ENCODE results near the gene CASKIN2. TPM values are rescaled to one million over a fixed set of nuclear protein-coding genes. Genes with fewer than 3 reads are reported as not detected.

CASKIN2 gene
- total and polyA plus RNA-seq, 5 donors, result 25.9 to 50.4 (median 43.4) TPM

DNA sequence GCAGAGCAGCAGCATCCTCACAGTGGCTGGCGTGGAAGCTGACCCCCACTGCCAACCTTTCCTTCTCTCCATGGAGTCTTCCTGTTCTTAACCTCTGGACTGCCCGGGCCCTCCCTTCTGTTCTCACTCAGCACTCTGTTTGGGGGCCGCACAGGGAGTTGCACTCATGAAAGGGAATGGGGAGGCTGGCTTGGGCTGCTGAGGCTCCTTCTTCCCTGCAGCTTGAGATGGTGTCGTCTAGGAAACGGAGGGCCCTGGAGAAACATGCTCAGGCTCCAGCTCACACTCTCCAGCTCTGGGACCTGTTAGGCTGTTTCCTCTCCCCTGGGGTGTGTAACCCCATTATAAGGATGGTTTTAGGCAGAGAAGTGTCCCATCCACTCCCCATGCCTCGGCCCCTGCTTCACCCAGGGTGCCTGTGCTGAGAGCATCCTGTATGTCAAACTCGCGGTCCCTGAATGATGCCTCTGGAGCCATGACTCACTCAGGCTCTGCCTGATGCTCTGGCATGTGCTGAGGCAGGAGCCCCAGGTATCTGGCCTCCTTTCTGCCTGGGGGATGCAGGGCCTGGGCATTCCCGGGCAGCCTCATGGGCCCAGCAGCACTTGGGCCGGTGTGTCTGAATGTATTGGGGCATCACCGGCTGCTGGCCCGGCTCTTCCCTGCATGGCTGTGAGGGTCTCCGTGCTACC lies 40.0 kb downstream of the CASKIN2 start:
- whole genome bisulfite sequencing, result 38% methylated on average over 13 of the region's 13 CpGs
- H3K4me1 ChIP-seq (ENCODE audit: control insufficient read depth, insufficient read depth, low read length), result peaks cover 16% of the 10 kb centered on the region

DNA sequence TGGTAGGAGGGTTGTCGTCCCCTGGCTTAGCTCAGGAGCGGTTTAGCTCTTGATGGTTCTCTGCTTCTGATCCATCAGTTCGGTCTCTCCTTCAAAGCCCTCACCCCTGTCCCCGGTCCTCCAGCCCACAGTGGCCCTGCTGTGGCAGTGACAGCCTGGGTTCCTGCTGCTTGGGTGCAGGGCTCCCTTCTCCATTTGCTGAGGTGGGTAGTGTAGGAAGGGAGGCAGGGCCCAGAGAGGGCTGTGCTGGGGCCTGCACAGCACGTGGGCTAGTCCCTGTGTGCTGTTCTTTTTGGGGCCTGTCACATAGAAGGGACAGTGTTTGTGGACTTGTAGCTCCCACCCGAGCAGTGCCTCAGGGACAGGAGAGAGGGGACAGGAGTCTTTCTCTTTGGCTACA lies 40.6 kb downstream of the CASKIN2 start:
- no peaks in the 10 kb centered on the region for H3K27me3 ChIP-seq (ENCODE audit: control insufficient read depth, insufficient read depth)
- peak overlapping the region; percentile 5 for H3K27ac ChIP-seq (ENCODE audit: low read length)
- peaks cover 16% of the 10 kb centered on the region for H3K4me1 ChIP-seq (ENCODE audit: control insufficient read depth, insufficient read depth, low read length)
- 76% methylated on average over 6 of the region's 6 CpGs for WGBS
- no peak for DNase-seq
- no peak overlapping the region for H3K4me3 ChIP-seq (ENCODE audit: low read length)
- intact Hi-C loops (cut with DNase I), result no loop called here
- no peak for ATAC-seq
- no peaks in the 10 kb centered on the region for H3K9me3 ChIP-seq (ENCODE audit: control insufficient read depth, low read length)

More for the DNA sequence above, 40.0 kb downstream of the CASKIN2 start:
- intact Hi-C loops (cut with DNase I), result no loop called here
- no peak overlapping the region for H3K4me3 ChIP-seq (ENCODE audit: low read length)
- H3K27ac ChIP-seq (ENCODE audit: low read length), result peak overlapping the region; percentile 63
- no peaks in the 10 kb centered on the region for H3K9me3 ChIP-seq (ENCODE audit: control insufficient read depth, low read length)
- peak; percentile 17 to 23 for ATAC-seq
- DNase-seq, result peak in 1 of 3 donors; percentile 58
- H3K27me3 ChIP-seq (ENCODE audit: control insufficient read depth, insufficient read depth), result no peaks in the 10 kb centered on the region

DNA sequence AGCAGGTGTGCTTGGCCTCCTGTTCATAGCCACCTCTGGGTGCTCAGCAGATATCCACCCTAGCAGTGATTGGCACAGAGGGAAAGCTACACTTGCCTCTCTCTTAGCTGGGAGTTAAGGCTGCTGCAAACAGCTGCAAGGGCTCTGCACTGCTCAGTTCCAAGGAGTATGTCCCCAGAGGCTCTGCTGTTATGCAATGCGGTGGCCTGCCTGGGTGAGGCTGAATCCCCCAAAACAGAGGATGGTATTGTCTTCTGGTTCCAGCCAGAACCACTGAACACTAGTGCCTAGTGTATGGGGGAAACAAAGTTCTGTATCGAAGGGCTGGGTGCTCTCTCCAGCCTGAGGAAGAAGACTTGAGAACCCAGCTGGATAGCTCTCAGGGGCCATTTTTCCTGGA lies 42.1 kb downstream of the CASKIN2 start:
- DNase-seq, result peak; percentile 69 to 76 (median 73)
- peak; percentile 64 to 65 for ATAC-seq
- Histone ChIP-seq H3K4me1 (ENCODE audit: control insufficient read depth, insufficient read depth, low read length) (peaks cover 20% of the 10 kb centered on the region), H3K9me3 (ENCODE audit: control insufficient read depth, low read length) (no peaks in the 10 kb centered on the region), H3K27ac (ENCODE audit: low read length) (peak overlapping the region; percentile 63), H3K4me3 (ENCODE audit: low read length) (no peak overlapping the region), H3K27me3 (ENCODE audit: control insufficient read depth, insufficient read depth) (no peaks in the 10 kb centered on the region)
- intact Hi-C loops (cut with DNase I), result no loop called here
- WGBS, result 74% methylated on average over 2 of the region's 2 CpGs

DNA sequence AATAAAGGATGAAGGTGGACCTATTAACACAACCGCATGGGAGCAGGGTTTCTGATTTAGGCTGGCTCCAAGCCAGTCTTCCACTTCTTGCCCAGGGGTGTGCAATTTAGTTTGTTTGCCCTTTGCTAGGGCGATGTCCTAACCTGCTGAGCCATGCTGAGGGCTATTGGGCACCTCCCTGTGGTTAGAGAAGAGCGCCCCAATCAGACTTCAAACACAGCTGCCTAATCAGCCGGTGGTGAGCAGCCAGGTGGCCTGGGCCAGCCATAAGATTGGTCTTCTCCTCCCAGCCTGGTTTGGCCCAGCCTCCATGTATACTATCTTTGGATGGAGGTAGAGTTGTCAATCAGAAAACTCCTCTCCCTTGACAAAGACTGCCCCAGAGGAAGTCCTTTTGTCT lies 43.2 kb downstream of the CASKIN2 start:
- Histone ChIP-seq H3K4me1 (ENCODE audit: control insufficient read depth, insufficient read depth, low read length) (peaks cover 19% of the 10 kb centered on the region), H3K27me3 (ENCODE audit: control insufficient read depth, insufficient read depth) (no peaks in the 10 kb centered on the region), H3K9me3 (ENCODE audit: control insufficient read depth, low read length) (no peaks in the 10 kb centered on the region), H3K4me3 (ENCODE audit: low read length) (no peak overlapping the region), H3K27ac (ENCODE audit: low read length) (no peak overlapping the region)
- intact Hi-C loops (cut with DNase I), result no loop called here
- 66% methylated on average over 4 of the region's 4 CpGs for WGBS
- DNase-seq, result no peak
- no peak for ATAC-seq

DNA sequence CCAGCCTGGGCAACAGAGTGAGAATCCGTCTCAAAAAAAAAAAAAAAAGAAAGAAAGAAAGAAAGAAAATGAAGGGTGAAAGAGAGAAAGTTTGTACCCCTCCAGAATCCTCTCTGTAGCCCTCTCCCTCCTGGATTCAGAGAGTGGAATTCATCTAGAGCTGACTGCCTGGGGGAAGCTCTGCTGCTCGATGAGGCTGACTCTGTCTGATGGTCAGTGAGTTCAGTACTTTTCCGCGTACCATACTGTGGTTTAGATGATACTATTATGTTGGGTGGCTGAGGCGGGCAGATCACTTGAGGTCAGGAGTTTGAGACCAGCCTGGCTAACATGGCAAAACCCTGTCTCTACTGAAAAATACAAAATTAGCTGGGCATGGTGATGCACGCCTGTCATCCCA lies 44.1 kb downstream of the CASKIN2 start:
- ATAC-seq, result no peak
- no peaks in the 10 kb centered on the region for H3K9me3 ChIP-seq (ENCODE audit: control insufficient read depth, low read length)
- no peak overlapping the region for H3K27ac ChIP-seq (ENCODE audit: low read length)
- no peak overlapping the region for H3K4me3 ChIP-seq (ENCODE audit: low read length)
- WGBS, result 87% methylated on average over 6 of the region's 6 CpGs
- peaks cover 14% of the 10 kb centered on the region for H3K4me1 ChIP-seq (ENCODE audit: control insufficient read depth, insufficient read depth, low read length)
- no peaks in the 10 kb centered on the region for H3K27me3 ChIP-seq (ENCODE audit: control insufficient read depth, insufficient read depth)
- no peak for DNase-seq
- intact Hi-C loops (cut with DNase I), result no loop called here

DNA sequence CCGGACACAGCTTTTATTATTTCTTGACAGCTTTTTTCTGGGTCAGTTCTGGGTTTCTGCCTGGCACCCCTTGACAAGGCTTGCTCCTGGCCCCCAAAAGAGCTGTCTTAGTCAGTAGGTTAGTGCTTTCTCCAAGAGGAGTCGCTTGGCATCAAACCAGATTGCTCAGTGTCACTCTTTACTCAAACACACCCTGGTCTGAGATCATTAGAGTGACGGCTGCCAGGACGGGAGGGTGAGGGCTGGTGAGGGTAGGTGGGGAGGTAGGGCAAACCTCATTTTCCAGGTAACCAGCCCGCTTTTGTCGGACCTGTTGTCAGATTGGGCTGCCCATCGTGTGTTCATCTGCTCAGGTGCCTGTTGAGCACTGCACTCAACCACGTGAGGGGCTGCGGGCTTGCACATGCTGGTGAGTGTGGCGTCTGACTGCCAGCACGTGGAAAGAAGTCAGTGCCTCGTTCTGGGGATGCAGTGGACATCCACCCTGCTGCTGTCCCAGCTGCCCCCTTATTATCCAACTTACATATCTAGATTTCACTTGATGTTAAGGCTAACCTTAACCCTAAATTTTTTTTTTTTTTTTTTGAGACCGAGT lies 46.5 kb downstream of the CASKIN2 start:
- Histone ChIP-seq H3K27me3 (ENCODE audit: control insufficient read depth, insufficient read depth) (no peaks in the 10 kb centered on the region), H3K27ac (ENCODE audit: low read length) (peak overlapping the region; percentile 66), H3K9me3 (ENCODE audit: control insufficient read depth, low read length) (no peaks in the 10 kb centered on the region), H3K4me1 (ENCODE audit: control insufficient read depth, insufficient read depth, low read length) (peaks cover 9% of the 10 kb centered on the region), H3K4me3 (ENCODE audit: low read length) (no peak overlapping the region)
- no peak for DNase-seq
- 78% methylated on average over 13 of the region's 13 CpGs for WGBS
- peak; percentile 24 to 42 for ATAC-seq
- intact Hi-C loops (cut with DNase I), result no loop called here

DNA sequence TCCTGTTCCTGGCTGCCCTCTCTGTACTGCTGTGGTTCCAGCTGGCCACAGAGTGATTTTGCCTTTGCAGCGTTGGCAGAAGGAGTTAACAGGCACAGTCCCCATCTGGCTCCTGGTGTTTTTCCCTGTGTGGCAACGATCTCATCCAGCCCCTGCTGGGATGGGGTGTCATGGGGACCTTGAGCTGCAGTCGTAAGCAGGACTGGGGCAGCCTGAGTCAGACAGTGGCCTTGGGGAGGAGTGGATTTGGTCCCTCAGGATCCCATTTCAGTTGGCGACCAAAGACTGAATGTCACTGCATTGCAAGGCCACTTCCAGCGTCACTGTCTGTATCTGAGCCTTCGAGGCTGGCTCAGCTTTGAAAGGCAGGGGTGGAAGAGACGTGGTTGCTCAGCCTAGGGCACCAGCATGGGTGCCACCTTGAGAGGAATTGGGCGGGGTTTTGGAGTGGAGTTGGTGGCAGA lies 47.0 kb downstream of the CASKIN2 start:
- intact Hi-C loops (cut with DNase I), result no loop called here
- Histone ChIP-seq H3K27ac (ENCODE audit: low read length) (peak overlapping the region; percentile 66), H3K27me3 (ENCODE audit: control insufficient read depth, insufficient read depth) (no peaks in the 10 kb centered on the region), H3K4me1 (ENCODE audit: control insufficient read depth, insufficient read depth, low read length) (peaks cover 7% of the 10 kb centered on the region), H3K9me3 (ENCODE audit: control insufficient read depth, low read length) (no peaks in the 10 kb centered on the region), H3K4me3 (ENCODE audit: low read length) (no peak overlapping the region)
- ATAC-seq (peak; percentile 77 to 83), DNase-seq (peak; percentile 55 to 76 (median 72))
- 47% methylated on average over 8 of the region's 8 CpGs for WGBS

DNA sequence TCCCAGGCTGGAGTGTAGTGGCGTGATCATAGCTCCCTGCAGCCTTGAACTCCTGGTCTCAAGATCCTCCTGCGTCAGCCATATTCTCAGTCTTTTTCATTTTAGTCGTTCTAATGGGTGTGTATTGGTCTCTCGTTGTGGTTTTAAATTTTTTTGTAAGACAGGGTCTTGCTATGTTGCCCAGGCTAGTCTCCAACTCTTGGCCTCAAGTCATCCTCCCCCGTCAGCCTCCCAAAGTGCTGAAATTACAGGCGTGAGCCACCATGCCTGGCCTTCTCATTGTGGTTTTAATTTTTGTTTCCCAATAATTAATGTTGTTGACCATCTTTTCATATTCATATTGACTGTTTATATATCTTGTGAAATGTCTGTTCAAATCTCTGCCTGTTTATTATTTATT lies 50.3 kb downstream of the CASKIN2 start:
- DNase-seq, result no peak
- H3K9me3 ChIP-seq (ENCODE audit: control insufficient read depth, low read length), result no peaks in the 10 kb centered on the region
- no peaks in the 10 kb centered on the region for H3K27me3 ChIP-seq (ENCODE audit: control insufficient read depth, insufficient read depth)
- WGBS, result 94% methylated on average over 6 of the region's 6 CpGs
- no peak overlapping the region for H3K27ac ChIP-seq (ENCODE audit: low read length)
- no peak overlapping the region for H3K4me3 ChIP-seq (ENCODE audit: low read length)
- intact Hi-C loops (cut with DNase I), result no loop called here
- peaks cover 5% of the 10 kb centered on the region for H3K4me1 ChIP-seq (ENCODE audit: control insufficient read depth, insufficient read depth, low read length)
- ATAC-seq, result no peak

DNA sequence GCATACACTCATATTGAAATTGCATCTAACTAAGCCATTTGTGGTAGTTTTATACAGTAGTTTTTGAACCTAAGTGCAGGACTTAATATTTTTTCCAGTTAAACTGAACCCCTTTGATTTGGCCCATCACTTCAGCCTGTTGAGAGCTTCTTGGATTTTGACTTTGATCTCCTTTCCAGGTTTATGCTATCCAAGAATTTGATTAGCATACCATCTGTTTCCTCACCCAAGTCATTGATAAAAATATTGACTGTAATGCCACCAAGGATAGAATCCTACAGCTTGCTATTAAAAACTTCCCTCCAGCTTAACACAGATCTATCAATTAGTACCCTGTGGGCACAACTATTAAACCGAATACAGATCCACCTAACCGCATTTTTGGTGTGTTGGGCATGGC lies 51.7 kb downstream of the CASKIN2 start:
- DNase-seq (no peak), ATAC-seq (no peak)
- Histone ChIP-seq H3K27ac (ENCODE audit: low read length) (no peak overlapping the region), H3K9me3 (ENCODE audit: control insufficient read depth, low read length) (no peaks in the 10 kb centered on the region), H3K27me3 (ENCODE audit: control insufficient read depth, insufficient read depth) (no peaks in the 10 kb centered on the region), H3K4me3 (ENCODE audit: low read length) (no peak overlapping the region), H3K4me1 (ENCODE audit: control insufficient read depth, insufficient read depth, low read length) (peaks cover 7% of the 10 kb centered on the region)
- 96% methylated on average over 2 of the region's 2 CpGs for WGBS
- intact Hi-C loops (cut with DNase I), result no loop called here

DNA sequence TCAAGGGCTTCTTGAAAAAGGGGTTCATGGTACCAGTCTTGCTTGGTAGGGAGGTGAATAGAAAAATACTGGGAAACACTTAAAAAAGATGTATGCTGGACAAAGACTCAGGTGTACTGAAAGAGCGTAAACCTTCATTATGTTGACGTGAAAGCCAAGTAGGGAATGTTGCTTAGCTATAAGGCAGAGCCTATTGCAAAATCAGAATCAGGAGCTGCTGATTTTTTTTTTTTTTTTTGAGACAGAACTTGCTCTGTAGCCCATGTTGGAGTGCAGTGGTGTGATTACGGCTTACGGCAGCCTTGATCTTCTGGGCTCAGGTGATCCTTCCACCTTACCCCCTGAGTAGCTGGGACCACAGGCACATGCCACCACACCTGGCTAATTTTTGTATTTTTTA lies 55.0 kb downstream of the CASKIN2 start:
- Histone ChIP-seq H3K27ac (ENCODE audit: low read length) (no peak overlapping the region), H3K9me3 (ENCODE audit: control insufficient read depth, low read length) (no peaks in the 10 kb centered on the region), H3K27me3 (ENCODE audit: control insufficient read depth, insufficient read depth) (no peaks in the 10 kb centered on the region), H3K4me3 (ENCODE audit: low read length) (no peak overlapping the region), H3K4me1 (ENCODE audit: control insufficient read depth, insufficient read depth, low read length) (peaks cover 2% of the 10 kb centered on the region)
- 95% methylated on average over 4 of the region's 4 CpGs for WGBS
- intact Hi-C loops (cut with DNase I), result no loop called here
- DNase-seq, result no peak
- ATAC-seq, result no peak

DNA sequence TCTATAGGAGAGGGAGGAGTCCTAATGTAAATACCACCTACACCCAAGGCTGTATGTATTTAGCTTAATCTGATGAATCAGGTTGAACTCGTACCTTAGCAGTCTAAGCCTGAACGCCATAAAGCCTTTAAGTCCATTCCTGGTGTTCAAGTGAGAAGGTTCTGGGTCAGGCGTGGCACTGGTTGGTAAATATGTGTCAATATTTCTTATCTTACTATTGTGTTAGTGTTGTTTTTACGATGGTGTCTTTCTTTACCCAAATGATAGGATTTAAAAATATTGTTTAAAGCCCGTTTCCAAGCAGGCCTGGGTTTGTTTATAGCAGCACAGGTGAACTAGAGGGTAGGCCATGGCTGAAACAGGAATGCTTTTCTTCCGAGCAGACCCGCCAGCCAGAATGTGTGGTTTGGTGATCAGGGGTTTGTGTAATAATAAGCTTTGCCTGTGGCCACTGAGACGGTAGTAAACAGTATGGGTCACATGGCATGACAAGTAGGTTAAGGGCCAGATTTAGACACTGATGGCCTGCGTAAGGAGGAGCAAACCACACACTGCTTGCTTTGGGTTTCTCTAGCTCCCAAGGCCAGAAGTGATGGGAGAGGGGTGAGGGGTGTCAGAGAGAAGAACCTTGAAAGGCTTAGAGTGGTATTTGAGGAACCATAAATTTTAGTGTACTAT lies 55.6 kb downstream of the CASKIN2 start:
- 67% methylated on average over 9 of the region's 9 CpGs for WGBS
- Histone ChIP-seq H3K4me1 (ENCODE audit: control insufficient read depth, insufficient read depth, low read length) (peaks cover 2% of the 10 kb centered on the region), H3K27ac (ENCODE audit: low read length) (peak overlapping the region; percentile 20), H3K4me3 (ENCODE audit: low read length) (no peak overlapping the region), H3K27me3 (ENCODE audit: control insufficient read depth, insufficient read depth) (no peaks in the 10 kb centered on the region), H3K9me3 (ENCODE audit: control insufficient read depth, low read length) (no peaks in the 10 kb centered on the region)
- ATAC-seq, result no peak
- intact Hi-C loops (cut with DNase I), result no loop called here
- no peak for DNase-seq

Measured in right cardiac atrium (tissue), 5 donors.